GM19193 (cell line): Measurements from ENCODE around the gene GALNT16.

Source experiments
- POLR2A ChIP-seq: IDR thresholded peaks from 4 replicates; pipeline ENCODE4 v1.6.1; 2011; ENCODE audit not compliant: insufficient read depth, insufficient read length; ENCODE audit errors: extremely low read depth

GALNT16 gene

GRCh38 chr14:69291396-69291795, 31.4 kb downstream of the GALNT16 start:
- TF ChIP-seq POLR2A = no peak

- no peak for TF ChIP-seq POLR2A
Measured at GRCh38 chr14:69291891-69292561, 32.1 kb downstream of the GALNT16 start.

GRCh38 chr14:69298131-69299071, 38.4 kb downstream of the GALNT16 start:
- TF ChIP-seq POLR2A = no peak

- no peak for TF ChIP-seq POLR2A
Measured at GRCh38 chr14:69299286-69300035, 39.5 kb downstream of the GALNT16 start.

- TF ChIP-seq POLR2A = no peak
Measured at GRCh38 chr14:69300601-69301221, 40.8 kb downstream of the GALNT16 start.

GRCh38 chr14:69303086-69303485, 43.1 kb downstream of the GALNT16 start:
- no peak for TF ChIP-seq POLR2A

GRCh38 chr14:69312608-69313007, 52.6 kb downstream of the GALNT16 start:
- TF ChIP-seq POLR2A = no peak

GRCh38 chr14:69313176-69313575, 53.2 kb downstream of the GALNT16 start:
- TF ChIP-seq POLR2A = no peak

GRCh38 chr14:69314327-69314726, 54.4 kb downstream of the GALNT16 start:
- TF ChIP-seq POLR2A = no peak

- no peak for TF ChIP-seq POLR2A
Measured at GRCh38 chr14:69315301-69315700, 55.3 kb downstream of the GALNT16 start.

- no peak for TF ChIP-seq POLR2A
Measured at GRCh38 chr14:69316449-69317101, 56.6 kb downstream of the GALNT16 start.

GRCh38 chr14:69317102-69317755, 57.3 kb downstream of the GALNT16 start:
- TF ChIP-seq POLR2A = no peak

- TF ChIP-seq POLR2A = no peak
Measured at GRCh38 chr14:69317780-69318179, 57.8 kb downstream of the GALNT16 start.

GRCh38 chr14:69318241-69318640, 58.3 kb downstream of the GALNT16 start:
- TF ChIP-seq POLR2A = no peak
